ENCODE data around the gene SLC6A18.
"Not testable (repeated sequence)": the region's sequence is repeated elsewhere in the genome, so short reads cannot be mapped to it uniquely, and the experiment has no call there.

GRCh38 chr5:1290956-1291355, 65.8 kb downstream of the SLC6A18 start:
- not testable (repeated sequence) for TF ChIP-seq POLR2A, POU2F2, POLR2AphosphoS5 (IDR thresholded peaks at IDR 0.05; ENCODE audit: low read depth, low read length)
